HG03139 (cell line): ENCODE results near the gene OXSR1.
"Not testable (repeated sequence)": the region's sequence is repeated elsewhere in the genome, so short reads cannot be mapped to it uniquely, and the experiment has no call there.

Experiments
- ATAC-seq: cut with Tn5 transposase; IDR thresholded peaks from one replicate; pipeline ENCODE4 v1.9.1; 2021; ENCODE audit not compliant: unreplicated experiment

Gene OXSR1

DNA sequence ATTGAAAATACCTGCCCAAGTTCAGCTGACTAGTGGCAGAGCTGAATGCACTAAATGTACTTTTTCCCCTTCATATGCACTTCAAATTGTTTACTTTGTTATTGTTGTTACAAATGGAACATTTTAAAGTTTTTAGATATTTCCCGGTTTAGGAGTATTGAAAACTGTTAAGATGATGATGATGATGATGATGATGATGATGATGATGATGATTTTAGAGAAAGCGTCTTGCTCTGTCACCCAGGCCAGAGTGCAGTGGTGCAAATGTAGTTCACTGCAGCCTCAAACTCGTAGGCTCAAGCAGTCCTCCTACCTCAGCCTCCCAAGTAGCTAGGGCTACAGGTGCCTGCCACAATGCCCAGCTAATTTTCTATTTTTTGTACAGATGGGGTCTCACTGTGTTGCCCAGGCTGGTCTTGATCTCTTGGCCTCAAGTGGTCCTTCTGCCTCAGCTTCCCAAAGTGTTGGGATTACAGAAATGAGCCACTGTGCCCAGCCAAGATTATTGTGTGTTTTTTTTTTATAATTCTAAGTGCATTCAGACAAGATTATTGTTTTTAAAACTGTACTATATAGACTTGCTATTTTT lies 54.4 kb downstream of the OXSR1 start:
- ATAC-seq, result no peak

DNA sequence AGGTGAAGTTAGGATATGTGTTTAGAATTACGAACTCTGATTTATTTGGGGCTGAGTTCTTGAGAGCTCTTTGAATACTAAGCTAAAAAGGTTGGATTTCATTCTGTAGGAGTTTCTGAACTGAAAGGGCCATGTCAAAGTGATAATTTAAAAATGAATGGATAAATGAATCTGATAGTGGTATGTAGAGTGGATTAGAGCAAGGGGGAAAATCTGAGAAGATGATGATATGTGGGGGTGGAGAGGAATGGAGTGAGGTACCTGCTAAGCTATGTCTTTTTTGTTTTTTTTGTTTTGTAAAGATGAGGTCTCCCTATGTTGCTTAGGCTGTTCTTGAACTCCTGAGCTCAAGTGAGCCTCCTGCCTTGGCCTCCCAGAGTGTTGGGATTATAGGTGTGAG lies 55.7 kb downstream of the OXSR1 start:
- no peak for ATAC-seq

DNA sequence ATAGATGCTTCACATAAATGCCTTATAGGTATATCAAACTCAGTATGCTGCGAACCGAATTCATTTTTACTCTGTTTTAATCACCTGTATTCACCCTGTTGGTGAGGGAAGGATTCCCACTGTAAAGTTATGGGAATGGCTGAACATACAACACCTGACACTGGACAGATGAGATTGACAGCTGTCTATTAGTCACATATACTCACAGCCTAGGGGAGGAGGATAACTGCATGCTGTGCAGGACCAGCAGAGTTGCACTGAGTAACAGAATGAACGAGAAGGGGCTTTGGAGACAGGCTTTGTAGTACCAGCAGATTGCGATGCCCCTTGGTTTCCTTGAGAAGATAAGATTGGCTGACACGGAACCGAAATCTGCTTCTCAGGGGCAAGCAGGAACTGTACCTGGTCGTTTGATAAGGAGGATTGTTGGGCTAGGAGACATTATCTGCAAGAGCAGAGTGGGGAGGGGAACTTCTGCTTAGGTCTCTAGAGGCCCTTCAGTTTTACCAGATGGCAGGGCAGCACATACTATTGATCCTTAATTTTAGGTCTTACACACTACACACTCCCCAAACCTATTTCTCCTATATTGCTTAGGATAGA lies 56.8 kb downstream of the OXSR1 start:
- ATAC-seq, result no peak

DNA sequence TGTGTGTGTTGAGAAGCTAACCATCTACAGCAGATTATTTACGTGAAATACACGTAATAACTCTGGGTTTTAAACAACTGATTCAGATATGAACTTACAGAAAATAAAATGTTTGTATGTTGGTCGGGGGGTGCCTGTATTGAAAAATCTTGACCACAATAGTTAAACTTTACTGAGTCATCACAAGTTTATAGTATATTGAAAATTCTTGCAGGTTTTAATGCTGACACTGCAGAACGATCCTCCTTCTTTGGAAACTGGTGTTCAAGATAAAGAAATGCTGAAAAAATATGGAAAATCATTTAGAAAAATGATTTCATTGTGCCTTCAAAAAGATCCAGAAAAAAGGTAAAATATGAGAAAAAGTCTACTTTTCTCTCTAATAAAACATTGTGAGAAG lies 59.0 kb downstream of the OXSR1 start:
- no peak for ATAC-seq

DNA sequence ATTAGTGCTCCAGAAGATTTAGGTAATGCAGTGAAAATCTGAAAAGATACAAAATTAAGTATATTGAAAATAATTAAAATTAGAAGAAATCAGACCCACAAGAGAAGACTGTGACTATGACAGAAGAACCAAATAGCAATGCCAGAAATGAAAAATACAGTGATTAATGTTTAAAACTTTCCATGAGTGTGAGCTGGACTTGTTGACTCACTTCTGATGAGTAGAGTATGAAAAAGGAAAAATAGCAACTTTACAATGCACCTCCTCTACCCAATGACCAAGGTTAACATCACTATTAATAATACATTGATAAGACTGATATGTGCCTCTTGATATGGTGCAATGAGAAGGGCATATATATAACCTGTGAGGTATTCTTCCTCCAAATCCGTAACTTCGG lies 60.9 kb downstream of the OXSR1 start:
- ATAC-seq, result no peak

DNA sequence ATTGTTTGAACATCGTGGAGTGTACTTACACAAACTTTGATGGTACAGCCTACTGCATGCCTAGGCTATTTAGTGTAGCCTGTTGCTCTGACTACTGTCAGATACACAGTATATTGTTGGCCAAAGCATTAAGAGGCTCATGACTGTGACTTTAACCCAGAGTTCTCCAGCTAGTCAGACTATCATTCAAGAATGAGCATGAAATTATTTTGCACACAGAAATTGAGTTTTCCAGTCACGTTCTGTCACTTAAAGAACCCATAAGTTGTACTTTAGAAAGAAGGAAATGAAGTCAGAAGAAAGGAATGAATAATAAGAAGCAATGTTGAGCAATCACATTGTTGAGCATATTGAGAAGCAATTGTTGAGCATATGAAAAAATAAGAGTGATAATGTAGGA lies 62.7 kb downstream of the OXSR1 start:
- no peak for ATAC-seq

DNA sequence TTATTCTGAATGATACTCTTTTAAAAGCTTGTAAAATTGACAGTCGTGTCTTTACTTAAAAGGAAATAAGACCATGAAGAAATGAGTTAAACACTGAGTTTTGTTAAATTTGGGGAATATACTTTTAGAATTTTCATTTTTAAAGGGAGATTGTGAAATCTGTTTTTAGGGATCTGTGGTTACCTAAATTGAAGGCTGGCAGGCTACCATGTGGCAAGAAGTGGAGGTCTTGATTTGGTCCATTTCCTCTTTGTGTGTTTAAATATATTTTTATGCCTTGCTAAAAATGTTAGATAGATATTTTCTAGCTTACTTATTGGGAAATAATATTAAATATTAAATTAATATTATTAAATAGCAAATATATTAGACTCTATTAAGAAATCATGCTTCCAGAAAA lies 63.7 kb downstream of the OXSR1 start:
- ATAC-seq, result no peak

DNA sequence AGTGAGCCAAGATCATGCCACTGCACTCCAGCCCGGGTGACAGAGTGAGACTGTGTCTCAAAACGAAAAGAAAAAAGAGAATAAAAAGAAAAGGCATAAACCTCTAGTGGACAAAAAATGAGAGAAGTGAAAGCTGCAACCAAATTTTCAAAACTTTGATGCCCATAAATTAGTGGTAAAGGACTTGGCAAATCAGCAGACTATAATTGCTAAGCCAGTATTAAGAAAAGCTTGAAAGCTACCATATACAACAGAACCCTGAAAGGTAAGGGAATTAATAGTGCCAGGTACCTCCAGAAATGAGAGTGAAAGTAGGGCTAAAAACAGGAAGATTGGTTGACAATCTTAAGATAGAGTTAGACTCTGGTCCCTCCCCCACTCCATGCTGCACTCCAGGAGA lies 67.4 kb downstream of the OXSR1 start:
- ATAC-seq, result no peak

DNA sequence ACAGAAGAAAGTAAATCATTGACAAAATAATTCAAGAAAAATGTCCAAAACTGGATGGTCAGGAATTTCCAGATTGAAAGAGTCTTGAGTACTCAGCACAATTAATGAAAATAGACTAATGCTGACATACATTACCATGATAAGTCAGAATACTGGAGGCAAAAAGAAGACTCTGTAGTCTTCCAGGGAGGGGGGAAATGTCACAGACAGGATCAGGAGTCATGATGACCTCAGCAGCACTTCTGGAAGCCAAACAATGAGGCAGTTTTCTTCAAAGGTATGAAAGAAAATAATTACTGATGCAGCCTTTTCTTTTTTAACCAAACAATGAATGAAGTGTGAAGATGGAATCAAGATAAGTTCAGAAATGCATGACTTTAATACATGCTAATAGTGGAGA lies 70.1 kb downstream of the OXSR1 start:
- ATAC-seq, result no peak

DNA sequence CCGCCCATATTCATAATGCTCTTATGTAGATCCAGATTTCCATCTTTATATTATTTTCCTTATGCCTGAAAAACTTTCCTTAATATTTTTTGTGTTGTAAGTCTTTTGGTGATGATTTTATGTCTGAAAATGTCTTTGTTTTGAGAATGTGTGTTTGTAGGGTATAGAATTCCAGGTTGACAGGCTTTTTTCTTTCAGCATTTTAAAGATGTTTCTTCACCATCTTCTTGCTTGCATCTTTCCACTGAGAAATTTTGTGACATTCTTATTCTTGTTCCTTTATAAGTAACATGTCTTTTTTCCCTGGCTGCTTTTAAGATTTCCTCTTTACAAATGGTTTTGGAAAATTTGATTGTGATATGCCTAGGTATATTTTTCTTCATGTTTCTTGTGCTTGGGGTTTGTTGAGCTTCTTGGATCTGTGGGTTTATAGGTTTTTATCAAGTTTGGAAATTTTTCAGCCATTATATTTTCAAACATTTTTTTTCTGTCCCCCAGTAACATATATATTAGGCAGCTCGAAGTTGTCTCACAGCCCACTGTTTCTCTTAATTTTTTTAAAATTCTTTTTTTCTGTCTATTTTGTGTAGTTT lies 73.2 kb downstream of the OXSR1 start:
- no peak for ATAC-seq

DNA sequence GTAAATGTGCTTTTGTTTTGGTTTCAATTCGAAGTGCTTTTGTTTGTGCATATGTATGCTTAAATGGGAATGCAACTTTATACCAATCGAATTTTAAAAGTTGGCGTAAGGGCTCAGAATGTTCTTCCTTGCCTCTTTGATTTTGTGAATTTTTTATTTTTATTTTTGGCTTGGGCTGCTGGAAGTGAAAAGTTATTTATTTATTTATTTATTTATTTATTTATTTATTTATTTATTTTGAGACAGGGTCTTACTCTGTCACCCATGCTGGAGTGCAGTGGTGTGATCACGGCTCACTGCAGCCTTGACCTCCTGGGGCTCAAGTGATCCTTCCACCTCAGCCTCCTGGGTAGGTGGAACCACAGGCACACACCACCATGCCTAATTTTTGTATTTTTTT lies 77.5 kb downstream of the OXSR1 start:
- not testable (repeated sequence) for ATAC-seq

DNA sequence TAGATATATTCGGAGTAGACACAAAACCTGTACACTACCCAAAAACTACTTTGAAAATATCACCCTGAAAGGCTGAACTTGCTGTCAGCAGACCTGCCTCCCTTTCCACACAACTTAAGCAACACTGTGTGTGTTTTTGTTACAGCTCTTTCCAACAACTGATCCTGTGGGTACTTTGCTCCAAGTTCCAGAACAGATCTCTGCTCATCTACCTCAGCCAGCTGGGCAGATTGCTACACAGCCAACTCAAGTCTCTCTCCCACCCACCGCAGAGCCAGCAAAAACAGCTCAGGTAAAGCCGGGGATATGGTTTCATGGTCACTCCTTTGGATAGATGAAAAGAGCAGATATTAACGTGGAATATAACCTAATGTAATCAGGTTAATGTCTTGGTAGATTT lies 80.6 kb downstream of the OXSR1 start:
- no peak for ATAC-seq

DNA sequence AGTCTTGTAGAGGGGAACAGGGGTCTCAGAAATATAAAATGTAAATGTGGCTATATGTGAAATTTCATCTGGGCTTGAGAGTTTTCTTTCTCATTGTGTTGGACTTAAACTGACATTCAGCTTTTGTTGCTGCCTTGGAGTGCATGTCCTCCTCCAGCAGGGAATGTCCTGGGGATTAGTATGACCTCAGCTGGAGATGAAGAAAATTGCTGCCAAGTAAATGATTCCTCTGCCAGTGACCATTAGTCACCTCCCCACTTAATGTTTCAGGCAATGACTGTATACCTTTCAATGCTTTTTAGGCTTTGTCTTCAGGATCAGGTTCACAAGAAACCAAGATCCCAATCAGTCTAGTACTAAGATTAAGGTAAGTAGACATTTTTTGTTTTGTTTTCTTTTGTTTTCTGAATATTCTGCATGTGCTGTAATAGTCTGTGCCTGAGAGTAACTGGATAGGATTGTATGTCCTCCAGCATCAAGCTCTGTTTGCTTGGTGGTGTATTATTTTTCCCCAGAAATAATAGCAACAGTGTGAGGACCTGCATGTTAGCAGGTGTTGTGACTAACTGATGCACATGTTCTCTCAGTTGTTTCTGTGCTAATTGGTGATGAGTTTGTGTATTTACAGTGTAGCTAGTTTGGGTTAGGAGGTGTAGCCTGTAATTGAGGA lies 82.2 kb downstream of the OXSR1 start:
- no peak for ATAC-seq

DNA sequence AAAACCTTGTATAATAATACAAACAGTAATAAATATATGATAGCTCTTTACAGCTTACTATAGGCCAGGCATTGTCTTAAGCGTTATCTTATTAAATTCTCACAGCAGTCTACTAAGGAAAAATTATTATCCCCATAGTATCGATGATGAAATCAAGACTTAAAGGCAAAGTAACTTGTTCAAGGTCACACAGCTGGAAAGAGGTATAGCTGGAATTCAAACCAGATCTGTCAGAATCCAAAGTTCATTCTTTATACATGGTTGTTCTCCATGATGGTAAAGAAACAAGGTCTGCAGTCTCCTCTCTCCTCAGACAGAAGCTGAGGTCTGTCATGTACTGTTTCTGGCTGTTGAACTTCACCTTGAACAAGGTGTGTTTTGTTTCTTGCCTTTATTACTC lies 84.9 kb downstream of the OXSR1 start:
- ATAC-seq, result no peak

DNA sequence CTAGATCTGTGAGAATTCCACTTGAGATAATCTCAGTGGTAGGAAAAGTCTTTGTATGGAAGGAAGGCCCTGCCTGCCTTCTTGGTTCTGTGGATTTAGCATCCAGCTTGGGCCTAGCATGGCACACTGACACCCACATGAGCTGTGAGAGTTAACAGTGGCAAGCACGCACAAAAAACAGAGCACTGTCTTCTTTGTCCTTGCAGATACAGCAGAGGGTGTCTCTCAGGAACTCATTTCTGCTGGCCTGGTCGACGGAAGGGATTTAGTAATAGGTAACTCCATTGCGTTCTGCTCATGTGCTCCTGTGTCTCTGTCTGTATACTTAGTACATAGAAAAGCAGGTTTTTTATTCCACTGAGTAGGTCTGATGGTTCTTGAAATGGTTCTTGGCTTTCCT lies 85.9 kb downstream of the OXSR1 start:
- ATAC-seq, result no peak

DNA sequence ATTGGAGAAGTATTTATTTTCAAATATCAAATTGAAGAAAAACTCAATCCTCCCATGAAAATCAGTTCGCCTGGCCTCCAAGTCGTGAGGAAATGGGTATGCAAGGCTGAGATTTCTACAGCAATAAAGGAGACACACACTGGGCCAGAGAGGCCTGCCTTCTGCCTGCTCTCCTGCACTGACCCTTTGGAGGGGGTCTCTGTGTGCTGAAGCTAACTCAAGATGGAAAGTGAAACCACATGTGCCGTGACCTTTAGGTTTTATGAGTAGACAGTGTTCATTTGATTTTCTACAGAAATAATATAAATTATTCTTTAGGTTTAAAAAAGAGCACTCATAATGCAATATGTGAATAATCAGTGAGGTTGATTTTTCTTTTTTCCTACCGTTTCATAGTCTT lies 88.4 kb downstream of the OXSR1 start:
- ATAC-seq, result no peak

DNA sequence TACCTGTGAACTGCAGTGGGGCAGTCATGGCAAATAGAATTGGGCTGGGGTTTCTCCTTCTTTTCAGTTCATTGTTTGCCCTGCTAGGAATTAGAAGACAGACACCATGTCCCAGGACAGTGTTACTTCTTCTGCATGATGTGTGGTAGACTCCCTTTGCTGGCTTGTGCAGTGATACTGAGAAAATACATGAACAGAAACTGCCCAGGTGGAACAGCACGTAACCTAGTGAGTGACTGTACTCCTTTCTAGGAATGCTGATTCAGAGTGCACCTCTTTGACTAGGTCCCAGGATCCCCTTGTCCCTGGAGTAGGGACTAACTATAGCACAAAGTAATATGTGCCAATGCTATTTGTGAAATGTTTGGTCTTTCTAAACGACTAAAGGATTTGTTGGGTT lies 89.5 kb downstream of the OXSR1 start:
- no peak for ATAC-seq

DNA sequence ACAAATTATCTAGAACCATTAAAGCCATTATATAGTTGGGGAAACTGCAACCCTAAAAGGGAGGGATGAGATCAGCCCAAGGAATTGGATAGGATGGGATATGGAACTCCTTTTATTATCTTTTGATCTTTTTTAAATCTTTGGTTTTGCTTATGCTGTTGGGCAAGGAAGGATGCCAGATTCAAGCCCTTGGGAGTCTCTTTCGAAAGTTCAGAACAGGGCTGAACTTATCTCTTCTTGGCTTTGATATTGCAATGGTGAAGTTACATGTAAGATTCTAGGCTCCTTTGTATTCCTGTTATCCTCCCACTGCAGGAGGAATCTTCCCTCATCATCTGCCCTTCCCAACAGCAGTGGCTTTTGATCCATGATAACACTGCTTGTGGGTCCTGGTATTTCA lies 90.3 kb downstream of the OXSR1 start:
- no peak for ATAC-seq

DNA sequence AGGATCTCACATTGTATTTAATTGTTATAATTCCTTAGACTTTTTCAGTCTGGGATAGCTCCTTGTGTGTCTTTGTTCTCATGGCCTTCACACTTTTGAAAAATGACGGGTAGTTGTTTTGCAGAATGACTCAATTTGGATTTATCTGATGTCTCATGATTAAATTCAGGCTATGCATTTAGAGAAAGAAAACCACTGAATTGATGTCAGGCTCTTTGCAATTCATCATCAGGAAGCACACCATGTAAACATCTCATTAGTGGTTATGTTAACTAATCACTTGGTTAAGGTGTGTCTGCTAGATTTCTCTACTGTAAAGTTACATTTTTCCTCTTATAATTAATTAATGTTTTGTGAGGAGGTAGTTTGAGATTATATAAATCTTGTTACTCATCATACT lies 92.2 kb downstream of the OXSR1 start:
- no peak for ATAC-seq

DNA sequence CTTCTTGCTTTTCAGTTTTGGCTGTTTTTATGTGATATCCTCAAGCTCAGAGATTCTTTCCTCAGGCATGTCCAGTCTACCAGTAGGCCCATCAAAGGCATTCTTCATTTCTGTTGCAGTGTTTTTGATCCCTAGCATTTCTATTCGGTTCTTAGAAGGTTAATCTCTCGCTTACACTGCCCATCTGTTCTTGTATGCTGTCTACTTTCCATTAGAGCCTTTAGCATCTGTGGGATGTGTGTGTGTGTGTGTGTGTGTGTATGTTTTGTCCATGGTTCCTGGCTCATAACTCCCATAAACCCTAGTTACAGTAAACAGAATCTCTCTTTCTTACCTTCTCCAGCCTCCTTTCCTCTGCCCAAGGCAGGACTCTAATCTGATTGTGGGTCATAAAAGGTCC lies 95.1 kb downstream of the OXSR1 start:
- ATAC-seq, result no peak

DNA sequence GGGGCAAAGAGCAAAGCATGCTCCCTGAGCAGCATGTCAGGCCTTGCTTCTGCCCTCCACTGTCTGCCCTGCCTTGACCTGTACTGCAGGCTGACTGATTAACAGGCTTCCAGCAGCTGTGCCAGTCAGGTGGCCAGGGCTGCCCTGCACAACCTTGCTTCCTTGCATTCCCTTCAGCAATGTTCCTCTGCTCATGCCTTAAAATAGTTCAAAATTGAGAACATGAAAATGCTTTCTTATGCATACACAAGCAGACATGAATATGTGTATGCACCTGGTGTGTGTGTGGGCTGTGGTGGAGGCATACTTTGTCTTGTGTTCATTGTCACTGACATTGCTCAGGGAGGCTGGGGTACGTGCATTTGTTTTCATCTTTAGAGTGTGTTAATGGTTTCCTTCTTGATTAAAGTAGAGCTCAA lies 99.0 kb downstream of the OXSR1 start:
- no peak for ATAC-seq

DNA sequence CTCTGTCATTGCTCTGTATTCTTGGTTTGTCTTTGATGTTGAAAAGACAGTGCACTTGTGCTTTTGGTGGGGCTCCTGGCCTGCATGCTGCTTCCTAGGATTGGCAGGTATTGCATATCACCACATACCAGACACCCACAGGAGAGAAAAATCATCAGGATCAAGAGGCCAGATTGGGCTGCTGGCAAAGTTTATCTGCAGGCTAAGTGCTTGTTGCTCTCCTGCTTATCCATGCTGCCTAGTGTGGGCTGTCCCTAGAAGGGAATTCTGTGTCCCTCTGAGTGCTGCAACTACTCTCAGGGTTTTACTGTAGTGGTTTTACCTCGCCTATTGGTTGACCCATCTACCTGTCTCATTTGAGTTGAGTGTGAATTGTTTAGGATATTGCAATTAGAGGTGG lies 99.4 kb downstream of the OXSR1 start:
- no peak for ATAC-seq
